IPS-15b (cell line): ENCODE data around the gene SUGP2.
"Not testable (repeated sequence)": the region's sequence is repeated elsewhere in the genome, so short reads cannot be mapped to it uniquely, and the experiment has no call there.

ENCODE experiments used
- H3K27me3 ChIP-seq: one replicate; pipeline ENCODE4 v1.6.1; 2013; ENCODE audit warnings: low read length; ENCODE audit not compliant: control insufficient read depth, insufficient read depth
- H3K36me3 ChIP-seq: one replicate; pipeline ENCODE4 v1.6.1; 2013; ENCODE audit warnings: low read length; ENCODE audit not compliant: control insufficient read depth, insufficient read depth
- H3K4me1 ChIP-seq: one replicate; pipeline ENCODE4 v1.6.1; 2013; ENCODE audit warnings: mild to moderate bottlenecking, low read length; ENCODE audit not compliant: control insufficient read depth, insufficient read depth
- H3K4me3 ChIP-seq: one replicate; pipeline ENCODE4 v1.5.1; 2013; ENCODE audit warnings: low read depth, low read length
- H3K9ac ChIP-seq: one replicate; pipeline ENCODE4 v1.6.1; 2013; ENCODE audit warnings: low read depth, mild to moderate bottlenecking, low read length
- H3K9me3 ChIP-seq: one replicate; pipeline ENCODE4 v1.6.1; 2013; ENCODE audit warnings: mild to moderate bottlenecking, low read length; ENCODE audit not compliant: control insufficient read depth, insufficient read depth

SUGP2 gene

DNA sequence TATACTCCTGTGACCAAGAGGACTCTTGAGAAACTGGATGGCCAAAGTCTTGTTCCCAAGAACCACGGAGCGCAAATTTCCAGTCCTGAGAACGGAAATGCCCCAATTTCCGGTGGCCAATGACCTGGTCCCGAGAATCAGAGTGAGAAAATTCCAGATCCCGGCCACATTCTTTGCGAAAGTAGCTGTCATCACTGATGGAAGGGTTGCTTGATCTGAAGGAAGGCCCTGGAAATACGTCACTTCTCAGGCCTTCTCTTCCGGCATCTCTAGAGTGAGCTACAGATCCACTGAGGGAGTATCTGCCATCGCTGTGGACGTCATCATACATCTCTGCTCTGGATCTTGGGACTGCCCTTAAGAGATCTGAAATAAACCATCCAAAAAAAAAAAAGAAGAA lies 7.5 kb downstream of the SUGP2 start:
- Histone ChIP-seq H3K4me1 (no peaks in the 10 kb centered on the region), H3K27me3 (no peaks in the 10 kb centered on the region), H3K36me3 (peaks cover 53% of the 10 kb centered on the region), H3K9ac (no peak overlapping the region), H3K4me3 (no peak overlapping the region), H3K9me3 (no peaks in the 10 kb centered on the region)

GRCh38 chr19:19023376-19023775 lies 9.9 kb downstream of the SUGP2 start:
- H3K9ac ChIP-seq, H3K4me3 ChIP-seq, H3K27me3 ChIP-seq, H3K4me1 ChIP-seq, H3K9me3 ChIP-seq: not testable (repeated sequence)
- peaks cover 54% of the 10 kb centered on the region for H3K36me3 ChIP-seq

DNA sequence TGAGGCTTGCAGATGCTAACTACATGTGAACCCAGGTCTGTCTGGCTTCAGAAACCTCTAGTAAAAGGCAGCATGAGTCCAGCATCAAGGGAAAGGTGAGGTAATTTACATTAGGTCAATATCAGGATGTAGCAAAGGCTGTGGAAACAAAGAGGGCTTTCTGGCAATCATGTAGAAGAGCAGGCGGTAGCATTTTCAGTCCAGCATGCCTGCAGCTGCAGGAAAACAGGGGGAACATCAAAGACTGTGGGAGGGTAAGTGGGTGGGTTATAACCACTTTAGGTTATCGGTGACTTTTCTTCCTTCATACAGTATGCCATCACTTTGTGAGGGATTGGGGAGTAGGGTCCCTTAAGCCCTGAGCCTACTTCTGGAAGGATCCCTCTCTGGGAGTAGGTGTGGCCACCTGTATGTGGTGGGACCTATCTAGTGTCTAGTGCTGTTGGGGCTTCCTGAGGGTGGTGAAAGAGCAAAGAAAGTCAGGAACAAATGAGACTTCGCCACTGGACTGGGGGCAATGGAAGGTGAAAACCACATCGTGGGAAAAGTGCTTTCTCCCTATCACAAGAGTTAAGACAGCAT lies 10.8 kb downstream of the SUGP2 start:
- Histone ChIP-seq H3K36me3 (peaks cover 54% of the 10 kb centered on the region), H3K9ac (no peak overlapping the region)

GRCh38 chr19:19021115-19021514 lies 12.2 kb downstream of the SUGP2 start:
- H3K4me3 ChIP-seq: no peak overlapping the region
- H3K9ac ChIP-seq: no peak overlapping the region
- no peaks in the 10 kb centered on the region for H3K9me3 ChIP-seq
- H3K27me3 ChIP-seq: no peaks in the 10 kb centered on the region
- peaks cover 48% of the 10 kb centered on the region for H3K36me3 ChIP-seq
- H3K4me1 ChIP-seq: no peaks in the 10 kb centered on the region

More for the DNA sequence above, 10.8 kb downstream of the SUGP2 start:
- H3K4me1 ChIP-seq: no peaks in the 10 kb centered on the region
- H3K9me3 ChIP-seq: no peaks in the 10 kb centered on the region
- no peaks in the 10 kb centered on the region for H3K27me3 ChIP-seq
- no peak overlapping the region for H3K4me3 ChIP-seq

- Histone ChIP-seq H3K4me3 (no peak overlapping the region), H3K9ac (no peak overlapping the region), H3K9me3 (no peaks in the 10 kb centered on the region), H3K36me3 (peaks cover 63% of the 10 kb centered on the region), H3K27me3 (no peaks in the 10 kb centered on the region), H3K4me1 (no peaks in the 10 kb centered on the region)
Measured at GRCh38 chr19:19010551-19010950, 22.8 kb downstream of the SUGP2 start.

DNA sequence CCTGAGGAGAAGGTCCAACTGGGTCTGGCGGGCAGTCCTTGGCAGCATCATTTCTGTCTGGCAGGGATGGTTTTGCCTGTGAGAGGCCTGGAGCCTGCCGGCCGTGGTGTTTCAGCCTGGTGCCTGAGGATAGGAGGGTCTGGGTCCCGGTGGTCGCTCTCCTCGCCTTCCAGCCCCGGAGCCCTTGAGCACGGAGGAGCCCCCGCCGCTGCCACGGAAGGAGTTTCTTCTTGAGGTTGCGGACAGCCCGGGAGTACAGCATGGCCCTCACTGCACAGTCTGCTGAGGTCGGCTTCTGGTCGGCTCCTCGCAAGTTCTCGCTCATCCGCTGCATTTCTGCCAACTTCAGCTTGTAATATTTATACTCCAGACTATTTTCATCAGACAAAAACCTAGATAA lies 23.4 kb downstream of the SUGP2 start:
- Histone ChIP-seq H3K36me3 (peaks cover 63% of the 10 kb centered on the region), H3K4me3 (no peak overlapping the region), H3K27me3 (no peaks in the 10 kb centered on the region), H3K9me3 (no peaks in the 10 kb centered on the region), H3K9ac (no peak overlapping the region), H3K4me1 (no peaks in the 10 kb centered on the region)

- Histone ChIP-seq H3K9ac (no peak overlapping the region), H3K27me3 (no peaks in the 10 kb centered on the region), H3K36me3 (peaks cover 59% of the 10 kb centered on the region), H3K9me3 (no peaks in the 10 kb centered on the region), H3K4me3 (no peak overlapping the region), H3K4me1 (no peaks in the 10 kb centered on the region)
Measured at GRCh38 chr19:19006213-19006612, 27.1 kb downstream of the SUGP2 start.

DNA sequence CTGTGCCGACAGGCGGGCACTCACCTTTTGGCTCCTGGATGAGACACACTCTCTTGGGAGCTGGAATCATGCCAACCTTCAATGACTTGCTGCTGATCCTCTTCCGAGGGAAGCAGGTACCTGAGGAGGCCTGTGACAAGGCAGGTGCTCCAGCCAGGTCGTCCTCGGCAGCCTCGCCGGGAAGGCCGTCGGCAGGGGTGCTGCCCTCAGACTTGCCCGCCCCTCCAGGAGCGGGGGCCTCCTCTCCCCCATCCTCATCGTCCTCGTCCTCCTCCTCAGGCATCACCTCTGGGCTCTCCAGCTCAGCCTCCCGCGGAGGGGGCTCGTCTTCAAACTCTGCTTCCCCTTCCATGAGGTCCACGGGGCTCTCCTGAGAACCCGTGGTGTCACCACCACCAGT lies 29.2 kb downstream of the SUGP2 start:
- Histone ChIP-seq H3K36me3 (peaks cover 55% of the 10 kb centered on the region), H3K4me3 (no peak overlapping the region), H3K27me3 (no peaks in the 10 kb centered on the region), H3K9ac (no peak overlapping the region), H3K9me3 (no peaks in the 10 kb centered on the region), H3K4me1 (no peaks in the 10 kb centered on the region)

- Histone ChIP-seq H3K9me3 (no peaks in the 10 kb centered on the region), H3K9ac (no peak overlapping the region), H3K4me1 (peaks cover 2% of the 10 kb centered on the region), H3K27me3 (no peaks in the 10 kb centered on the region), H3K4me3 (no peak overlapping the region), H3K36me3 (peaks cover 45% of the 10 kb centered on the region)
Measured at GRCh38 chr19:18999896-19000620, 33.3 kb downstream of the SUGP2 start.

DNA sequence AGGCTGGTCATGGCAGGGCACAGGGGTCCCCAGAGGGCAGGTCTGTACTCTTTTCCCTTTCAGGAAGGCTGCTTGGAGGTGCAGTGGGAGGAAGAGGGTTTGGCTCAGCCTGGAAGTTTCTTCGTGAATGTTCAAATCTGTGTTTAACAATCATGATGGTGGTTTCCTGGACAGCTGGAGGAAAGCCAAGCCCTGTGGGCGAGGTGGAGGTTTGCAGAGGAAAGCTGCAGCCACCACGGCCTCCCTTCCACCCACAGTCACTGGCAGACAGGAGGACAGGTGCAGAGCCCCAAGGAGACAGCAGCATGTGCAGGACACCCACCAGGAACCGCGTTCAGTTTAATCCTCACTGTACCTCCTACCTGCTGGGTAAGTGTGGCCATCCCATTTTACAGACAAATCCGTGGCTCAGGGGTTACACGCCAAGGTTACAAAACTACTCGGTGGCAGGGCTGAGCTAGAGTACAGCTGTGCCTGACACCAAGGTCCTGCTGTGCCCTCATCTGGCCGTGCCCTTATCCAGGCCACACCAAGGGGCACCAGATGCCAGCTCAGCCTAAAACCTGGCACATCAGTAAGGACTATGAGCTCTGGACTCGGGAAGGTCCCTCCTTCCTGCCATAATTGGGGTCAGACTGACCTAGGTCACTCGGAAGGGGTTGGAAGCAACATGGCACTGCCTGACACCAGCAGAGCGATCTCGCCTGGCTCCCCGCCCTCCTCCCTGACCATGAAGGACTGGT lies 34.1 kb downstream of the SUGP2 start:
- Histone ChIP-seq H3K36me3 (peaks cover 49% of the 10 kb centered on the region), H3K4me1 (peaks cover 2% of the 10 kb centered on the region), H3K9ac (no peak overlapping the region), H3K9me3 (no peaks in the 10 kb centered on the region), H3K4me3 (no peak overlapping the region), H3K27me3 (no peaks in the 10 kb centered on the region)

DNA sequence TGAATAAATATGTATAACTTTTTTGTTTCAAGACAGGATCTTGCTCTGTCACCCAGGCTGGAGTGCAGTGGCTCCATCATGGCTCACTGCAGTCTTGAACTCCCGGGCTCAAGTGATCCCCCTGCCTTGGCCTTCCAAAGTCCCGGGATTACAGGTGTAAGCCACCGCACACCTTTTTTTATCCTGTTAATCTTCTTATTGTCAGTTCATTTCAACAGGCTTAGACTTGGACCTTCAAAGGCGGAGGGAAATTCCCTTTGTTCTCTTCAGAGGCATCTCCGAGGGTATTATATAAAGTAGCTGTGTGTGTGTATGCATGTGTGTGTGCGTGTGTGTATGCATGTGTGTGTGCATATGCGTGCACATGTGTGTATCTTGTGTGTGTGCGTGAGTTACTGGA lies 35.0 kb downstream of the SUGP2 start:
- H3K27me3 ChIP-seq: no peaks in the 10 kb centered on the region

More for the DNA sequence above, 35.0 kb downstream of the SUGP2 start:
- Histone ChIP-seq H3K4me3 (no peak overlapping the region), H3K9me3 (no peaks in the 10 kb centered on the region), H3K9ac (no peak overlapping the region), H3K36me3 (peaks cover 50% of the 10 kb centered on the region), H3K4me1 (peaks cover 2% of the 10 kb centered on the region)
